Stimulated activated CD8-positive, alpha-beta memory T cell treated with anti-CD3 and anti-CD28 coated beads, Interleukin-12 subunit alpha, Interleukin-12 subunit beta, amount 100 ng/mL, for 24 hours (primary cell): ENCODE measurements around the gene KANK3.
"Not testable (repeated sequence)": the region's sequence is repeated elsewhere in the genome, so short reads cannot be mapped to it uniquely, and the experiment has no call there.

Experiments
- DNase-seq: peaks from one replicate; pipeline ENCODE4 v3.0.0-alpha.2; 2020; ENCODE audit errors: extremely low read depth

KANK3 gene

DNA sequence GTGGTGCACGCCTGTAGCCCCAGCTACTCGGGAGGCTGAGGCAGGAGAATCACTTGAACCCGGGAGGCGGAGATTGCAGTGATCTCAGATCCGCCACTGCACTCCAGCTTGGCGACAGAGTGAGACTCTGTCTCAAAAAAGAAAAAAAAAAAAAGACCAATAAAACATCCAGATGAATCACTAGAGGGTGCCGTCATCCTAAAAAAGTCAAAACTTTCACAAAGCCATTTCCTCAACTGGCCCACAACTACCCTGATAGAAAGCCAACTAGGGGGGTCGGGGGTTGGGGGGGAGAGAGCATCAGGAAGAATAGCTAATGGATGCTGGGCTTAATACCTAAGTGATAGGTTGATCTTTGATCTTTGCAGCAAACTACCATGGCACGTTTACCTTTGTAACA is 24.2 kb downstream of the KANK3 start:
- not testable (repeated sequence) for DNase-seq

DNA sequence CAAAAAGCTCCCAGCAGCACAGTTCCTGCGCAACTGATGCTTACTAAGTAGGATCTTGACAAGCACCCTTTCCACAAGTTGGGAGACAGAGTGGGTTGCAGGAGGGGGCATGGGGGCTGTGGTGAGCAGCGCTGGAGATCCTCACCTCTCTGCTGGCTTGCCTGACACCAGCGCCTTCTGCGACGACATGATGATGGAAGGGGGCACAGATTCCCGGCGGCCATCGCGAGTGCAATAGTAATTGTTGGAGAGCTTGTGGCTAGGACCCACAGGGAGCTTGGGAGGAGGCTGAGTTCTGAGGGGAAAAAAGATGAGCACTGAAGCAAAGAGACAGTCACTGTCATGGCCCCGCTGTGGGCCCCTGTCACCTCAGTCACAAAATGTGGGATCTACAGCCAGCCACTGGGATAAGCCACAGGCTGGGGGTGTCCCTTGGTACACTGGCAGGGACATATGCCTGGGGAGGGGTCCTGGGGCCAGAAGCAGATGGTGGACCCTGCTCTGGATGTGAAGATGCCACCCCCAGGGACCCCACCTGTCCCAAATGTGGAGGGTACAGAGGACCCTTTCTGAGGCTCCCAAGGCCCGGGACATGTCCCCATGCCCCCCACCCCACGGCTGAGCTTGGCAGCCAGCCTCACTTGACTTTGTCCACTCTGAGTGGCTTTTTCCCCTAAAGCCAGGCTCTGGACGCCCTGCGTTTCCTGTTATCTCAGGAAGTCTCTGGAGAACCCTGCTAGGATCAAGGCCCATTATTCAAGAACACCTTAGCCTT is 26.5 kb downstream of the KANK3 start:
- no peak for DNase-seq

GRCh38 chr19:8314981-8315640 is 28.0 kb downstream of the KANK3 start:
- DNase-seq = not testable (repeated sequence)

- no peak for DNase-seq
These were observed 31.4 kb downstream of the KANK3 start for GRCh38 chr19:8311461-8312260.

- DNase-seq = no peak
These were observed 32.6 kb downstream of the KANK3 start for GRCh38 chr19:8310342-8311055.

DNA sequence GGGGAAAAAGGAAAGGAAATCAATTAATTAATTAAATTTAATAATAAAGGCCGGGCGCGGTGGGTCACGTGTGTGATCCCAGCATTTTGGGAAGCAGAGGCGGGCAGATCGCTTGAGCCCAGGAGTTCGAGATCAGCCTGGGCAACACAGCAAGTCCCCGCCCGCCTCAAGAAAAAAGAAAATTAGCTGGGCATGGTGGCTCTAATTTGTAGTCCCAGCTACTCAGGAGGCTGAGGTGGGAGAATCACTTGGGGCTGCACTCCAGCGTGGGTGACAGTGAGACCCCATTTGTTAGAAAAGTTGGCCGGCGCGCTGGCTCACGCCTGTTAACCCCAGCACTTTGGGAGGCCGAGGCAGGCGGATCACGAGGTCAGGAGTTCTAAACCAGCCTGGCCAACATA is 34.2 kb downstream of the KANK3 start:
- DNase-seq = no peak

- DNase-seq = peak; percentile 72
These were observed 34.8 kb downstream of the KANK3 start, which contains the start of gene CD320 for GRCh38 chr19:8307965-8308866. CD320 (minus strand) TSS chr19:8308358; CDS start chr19:8308290, 68 bp downstream.

GRCh38 chr19:8307400-8307964 is 35.6 kb downstream of the KANK3 start:
- DNase-seq = no peak

- DNase-seq = no peak
These were observed 36.6 kb downstream of the KANK3 start for GRCh38 chr19:8306235-8307054.

- DNase-seq = no peak
These were observed 37.3 kb downstream of the KANK3 start for GRCh38 chr19:8305798-8306197.

DNA sequence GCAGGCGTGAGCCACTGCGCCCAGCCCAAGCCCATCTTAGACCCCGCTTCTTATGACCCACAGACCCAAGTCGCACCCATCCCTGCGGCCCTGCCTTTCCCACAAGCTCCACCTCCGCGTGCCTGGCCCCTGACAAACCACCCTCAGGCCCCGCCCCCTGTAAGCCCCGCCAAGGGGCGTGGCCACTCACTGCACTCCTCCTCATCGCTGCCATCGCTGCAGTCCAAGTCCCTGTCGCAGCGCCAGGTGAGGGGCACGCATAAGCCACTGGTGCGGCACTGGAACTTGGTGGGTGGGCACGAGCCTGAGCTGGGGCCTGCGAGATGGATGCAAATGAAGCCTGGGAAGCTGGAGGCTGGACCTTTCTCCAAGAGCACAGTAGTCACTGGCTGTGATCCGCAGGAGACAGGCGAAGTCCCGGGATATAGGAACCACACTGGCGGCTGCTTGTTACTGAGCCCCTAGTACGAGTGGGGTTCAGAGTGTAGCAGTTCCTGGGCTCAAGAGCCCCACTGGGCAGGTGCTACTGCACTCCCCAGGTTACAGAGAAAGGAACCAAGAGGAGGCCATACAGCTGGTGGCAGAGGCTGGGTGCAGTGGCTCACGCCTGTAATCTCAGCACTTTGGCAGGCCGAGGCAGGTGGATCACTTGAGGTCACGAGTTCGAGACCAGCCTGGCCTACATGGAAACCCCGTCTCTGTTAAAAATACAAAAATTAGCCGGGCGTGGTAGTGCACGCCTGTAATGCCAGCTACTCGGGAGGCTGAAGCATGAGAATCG is 38.0 kb downstream of the KANK3 start:
- no peak for DNase-seq

DNA sequence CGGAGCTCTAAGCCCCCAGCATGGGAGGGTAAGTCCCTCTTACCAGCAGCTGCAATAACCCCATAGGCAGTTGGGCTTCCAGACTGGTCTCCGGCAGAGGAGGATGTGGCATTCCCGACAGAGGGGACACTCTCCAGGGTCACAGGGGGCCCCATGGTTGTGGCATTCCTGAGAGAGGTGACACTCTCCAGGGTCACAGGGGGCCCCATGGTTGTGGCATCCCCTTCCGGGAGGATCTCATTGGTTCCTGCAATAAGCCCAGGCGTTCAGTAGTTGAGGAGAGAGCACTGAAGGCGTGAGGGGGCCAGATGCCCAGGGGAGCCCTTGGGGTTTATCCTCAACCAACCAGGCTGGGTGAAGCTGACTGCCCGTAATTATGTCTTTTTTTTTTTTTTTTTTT is 40.3 kb downstream of the KANK3 start:
- DNase-seq = no peak

- no peak for DNase-seq
These were observed 40.7 kb downstream of the KANK3 start for GRCh38 chr19:8302357-8302691.

- not testable (repeated sequence) for DNase-seq
These were observed 51.7 kb downstream of the KANK3 start for GRCh38 chr19:8291337-8291736.

- not testable (repeated sequence) for DNase-seq
These were observed 66.6 kb downstream of the KANK3 start for GRCh38 chr19:8276508-8276907.
